ENCODE data around the gene AMY2A. TPM values are rescaled to one million over a fixed set of nuclear protein-coding genes. Genes with fewer than 3 reads are reported as not detected.
"Not testable (repeated sequence)": the region's sequence is repeated elsewhere in the genome, so short reads cannot be mapped to it uniquely, and the experiment has no call there.

Gene AMY2A
- total and polyA plus RNA-seq, 7 donors: 0.01 to 1.4 (median 0.23) TPM; not detected in 3

- intact Hi-C loops (cut with DNase I): no loop called here
- no peak for ATAC-seq
- Histone ChIP-seq H3K4me1 (no peaks in the 10 kb centered on the region), H3K27me3 (ENCODE audit: insufficient read depth in 3 of 3, low read length in 2 of 3) (no peaks in the 10 kb centered on the region), H3K4me3 (no peak overlapping the region), H3K27ac (no peak overlapping the region), H3K36me3 (ENCODE audit: insufficient read depth in 1 of 2, low read depth in 1 of 2) (peaks cover 0 to 18% of the 10 kb centered on the region in 2 donors), H3K9me3 (no peaks in the 10 kb centered on the region)
- DNase-seq: no peak
- TF ChIP-seq CTCF (IDR thresholded peaks at IDR 0.05): no peak
- 80 to 94% (median 92%) methylated on average over 3 of the region's 3 CpGs for whole genome bisulfite sequencing, 3 donors
Observed at GRCh38 chr1:103583887-103584286, 33.3 kb upstream of the AMY2A start.

GRCh38 chr1:103584537-103584936 is 32.7 kb upstream of the AMY2A start:
- intact Hi-C loops (cut with DNase I): no loop called here
- H3K27ac ChIP-seq: no peak overlapping the region
- H3K4me3 ChIP-seq: no peak overlapping the region
- peaks cover 0 to 12% of the 10 kb centered on the region in 2 donors for H3K36me3 ChIP-seq (ENCODE audit: insufficient read depth in 1 of 2, low read depth in 1 of 2)
- TF ChIP-seq CTCF (IDR thresholded peaks at IDR 0.05): no peak
- DNase-seq (no peak), ATAC-seq (no peak)
- no peaks in the 10 kb centered on the region for H3K9me3 ChIP-seq
- H3K4me1 ChIP-seq: no peaks in the 10 kb centered on the region
- no peaks in the 10 kb centered on the region for H3K27me3 ChIP-seq (ENCODE audit: insufficient read depth in 3 of 3, low read length in 2 of 3)
- 68 to 79% (median 69%) methylated on average over 2 of the region's 2 CpGs for WGBS, 3 donors

GRCh38 chr1:103602740-103603139 is 14.5 kb upstream of the AMY2A start:
- H3K27ac ChIP-seq; H3K4me1 ChIP-seq; intact Hi-C loops (cut with DNase I); H3K4me3 ChIP-seq; ATAC-seq; H3K36me3 ChIP-seq (ENCODE audit: insufficient read depth in 1 of 2, low read depth in 1 of 2); H3K9me3 ChIP-seq; DNase-seq; H3K27me3 ChIP-seq (ENCODE audit: insufficient read depth in 3 of 3, low read length in 2 of 3): not testable (repeated sequence)
- no CpG with 5 or more reads among the region's 3 CpGs for WGBS, 3 donors

GRCh38 chr1:103616362-103616761 is 865 bp upstream of the AMY2A start:
- ATAC-seq (no peak), DNase-seq (no peak)
- intact Hi-C loops (cut with DNase I): no loop called here
- Histone ChIP-seq H3K4me1 (no peaks in the 10 kb centered on the region), H3K36me3 (ENCODE audit: insufficient read depth in 1 of 2, low read depth in 1 of 2) (no peaks in the 10 kb centered on the region), H3K4me3 (no peak overlapping the region), H3K27ac (no peak overlapping the region), H3K27me3 (ENCODE audit: insufficient read depth in 3 of 3, low read length in 2 of 3) (no peaks in the 10 kb centered on the region), H3K9me3 (no peaks in the 10 kb centered on the region)
- no peak for TF ChIP-seq CTCF (IDR thresholded peaks at IDR 0.05)
- whole genome bisulfite sequencing, 3 donors: 83 to 98% (median 93%) methylated on average over 2 of the region's 2 CpGs

- H3K36me3 ChIP-seq (ENCODE audit: insufficient read depth in 1 of 2, low read depth in 1 of 2); DNase-seq; H3K4me3 ChIP-seq; ATAC-seq; H3K4me1 ChIP-seq; intact Hi-C loops (cut with DNase I); H3K27ac ChIP-seq; H3K27me3 ChIP-seq (ENCODE audit: insufficient read depth in 3 of 3, low read length in 2 of 3); H3K9me3 ChIP-seq: not testable (repeated sequence)
- 77 to 94% (median 89%) methylated on average over 3 of the region's 4 CpGs for WGBS, 3 donors
Observed at GRCh38 chr1:103627436-103627835, 10.2 kb downstream of the AMY2A start.

GRCh38 chr1:103641194-103641593 is 24.0 kb downstream of the AMY2A start:
- H3K9me3 ChIP-seq; H3K4me1 ChIP-seq; H3K27ac ChIP-seq; H3K4me3 ChIP-seq; ATAC-seq; H3K36me3 ChIP-seq (ENCODE audit: insufficient read depth in 1 of 2, low read depth in 1 of 2); DNase-seq; H3K27me3 ChIP-seq (ENCODE audit: insufficient read depth in 3 of 3, low read length in 2 of 3); intact Hi-C loops (cut with DNase I): not testable (repeated sequence)
- no CpG with 5 or more reads among the region's 3 CpGs for WGBS, 3 donors

- WGBS, 3 donors: no CpG with 5 or more reads among the region's 3 CpGs
- intact Hi-C loops (cut with DNase I); DNase-seq; ATAC-seq; H3K27ac ChIP-seq; H3K36me3 ChIP-seq (ENCODE audit: insufficient read depth in 1 of 2, low read depth in 1 of 2); H3K4me3 ChIP-seq; H3K4me1 ChIP-seq; H3K9me3 ChIP-seq; H3K27me3 ChIP-seq (ENCODE audit: insufficient read depth in 3 of 3, low read length in 2 of 3): not testable (repeated sequence)
Observed at GRCh38 chr1:103643908-103644307, 26.7 kb downstream of the AMY2A start.

- no CpG with 5 or more reads among the region's 3 CpGs for WGBS, 3 donors
- DNase-seq; intact Hi-C loops (cut with DNase I); H3K27ac ChIP-seq; H3K36me3 ChIP-seq (ENCODE audit: insufficient read depth in 1 of 2, low read depth in 1 of 2); H3K4me3 ChIP-seq; ATAC-seq; H3K4me1 ChIP-seq; H3K27me3 ChIP-seq (ENCODE audit: insufficient read depth in 3 of 3, low read length in 2 of 3); H3K9me3 ChIP-seq: not testable (repeated sequence)
Observed at GRCh38 chr1:103650305-103650704, 33.1 kb downstream of the AMY2A start.

GRCh38 chr1:103650889-103651288 is 33.7 kb downstream of the AMY2A start:
- DNase-seq; H3K27me3 ChIP-seq (ENCODE audit: insufficient read depth in 3 of 3, low read length in 2 of 3); ATAC-seq; intact Hi-C loops (cut with DNase I); H3K36me3 ChIP-seq (ENCODE audit: insufficient read depth in 1 of 2, low read depth in 1 of 2); H3K9me3 ChIP-seq; H3K27ac ChIP-seq; H3K4me3 ChIP-seq; H3K4me1 ChIP-seq: not testable (repeated sequence)
- WGBS, 3 donors: no CpG with 5 or more reads among the region's 4 CpGs
